ENCODE measurements around the gene RAVER1. TPM values are rescaled to one million over a fixed set of nuclear protein-coding genes. Genes with fewer than 3 reads are reported as not detected.

The RAVER1 gene
- total and polyA plus RNA-seq, 2 donors (not counting 3 experiments of a cell fraction or from before 2014, with no cell fraction given), result 5.2 to 47.6 TPM

- POLR2A ChIA-PET, result no interaction called here
- H3K9me1 ChIP-seq (replicated peaks; ENCODE audit: control insufficient read depth, extremely low read depth, insufficient read depth, low read length), result no peaks in the 10 kb centered on the region
- H3K4me3 ChIP-seq (replicated peaks in 1 of 3; ENCODE audit: insufficient read depth in 1 of 3, low read depth in 1 of 3, low read length in 3 of 3), result no peak overlapping the region
- intact Hi-C loops (cut with micrococcal nuclease) (no loop called here), dilution Hi-C loops (cut with MboI; ENCODE audit: extremely low pct_ligation_motif_present, low sequenced_read_pairs) (no loop called here)
- no peak overlapping the region for H3K4me2 ChIP-seq (ENCODE audit: insufficient read depth, low read length)
- no peak for TF ChIP-seq GATA2 (IDR thresholded peaks at IDR 0.05; ENCODE audit: insufficient read depth, insufficient read length, low read depth, low read length)
- TF ChIP-seq, protein P1, sequence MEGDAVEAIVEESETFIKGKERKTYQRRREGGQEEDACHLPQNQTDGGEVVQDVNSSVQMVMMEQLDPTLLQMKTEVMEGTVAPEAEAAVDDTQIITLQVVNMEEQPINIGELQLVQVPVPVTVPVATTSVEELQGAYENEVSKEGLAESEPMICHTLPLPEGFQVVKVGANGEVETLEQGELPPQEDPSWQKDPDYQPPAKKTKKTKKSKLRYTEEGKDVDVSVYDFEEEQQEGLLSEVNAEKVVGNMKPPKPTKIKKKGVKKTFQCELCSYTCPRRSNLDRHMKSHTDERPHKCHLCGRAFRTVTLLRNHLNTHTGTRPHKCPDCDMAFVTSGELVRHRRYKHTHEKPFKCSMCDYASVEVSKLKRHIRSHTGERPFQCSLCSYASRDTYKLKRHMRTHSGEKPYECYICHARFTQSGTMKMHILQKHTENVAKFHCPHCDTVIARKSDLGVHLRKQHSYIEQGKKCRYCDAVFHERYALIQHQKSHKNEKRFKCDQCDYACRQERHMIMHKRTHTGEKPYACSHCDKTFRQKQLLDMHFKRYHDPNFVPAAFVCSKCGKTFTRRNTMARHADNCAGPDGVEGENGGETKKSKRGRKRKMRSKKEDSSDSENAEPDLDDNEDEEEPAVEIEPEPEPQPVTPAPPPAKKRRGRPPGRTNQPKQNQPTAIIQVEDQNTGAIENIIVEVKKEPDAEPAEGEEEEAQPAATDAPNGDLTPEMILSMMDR (IDR thresholded peaks at IDR 0.05; ENCODE audit: extremely low read depth in 1 of 2, insufficient read depth in 1 of 2, low read depth in 1 of 2, low read length in 2 of 2), result no peak
- TF ChIP-seq POLR2AphosphoS5 (IDR thresholded peaks at IDR 0.05; ENCODE audit: insufficient read depth, low read depth, low read length), result no peak
- no peak for TF ChIP-seq MYC (IDR thresholded peaks at IDR 0.05; ENCODE audit: low read depth, low read length)
- no peak for TF ChIP-seq EZH2 (IDR thresholded peaks at IDR 0.05; ENCODE audit: borderline replicate concordance, low read depth, low read length, severe bottlenecking)
- no peak for TF ChIP-seq MAX (IDR thresholded peaks at IDR 0.05; ENCODE audit: insufficient read depth, insufficient read length)
- TF ChIP-seq POLR2A (IDR thresholded peaks at IDR 0.05; ENCODE audit: low read depth, low read length), result no peak
- TF ChIP-seq JUN (IDR thresholded peaks at IDR 0.05; ENCODE audit: borderline replicate concordance, insufficient read depth, insufficient read length, low read depth), result no peak
- no peak for TF ChIP-seq FOS (IDR thresholded peaks at IDR 0.05; ENCODE audit: borderline replicate concordance, insufficient read depth, low read length)
- H2AFZ ChIP-seq (ENCODE audit: low read depth, low read length), result no peak overlapping the region
- no peak for DNase-seq (ENCODE audit: low read depth, low spot score)
- H3K9me3 ChIP-seq (replicated peaks; ENCODE audit: control insufficient read depth, insufficient read depth, low read length), result no peaks in the 10 kb centered on the region
- no peaks in the 10 kb centered on the region for H3K27me3 ChIP-seq (ENCODE audit: control insufficient read depth in 2 of 2, insufficient read depth in 2 of 2, low read length in 2 of 2)
- H3K4me1 ChIP-seq (ENCODE audit: control insufficient read depth, extremely low read depth, insufficient read depth, low read length), result no peaks in the 10 kb centered on the region
- H3K9ac ChIP-seq (replicated peaks; ENCODE audit: extremely low read depth, insufficient read depth, low read length), result no peak overlapping the region
- CTCF ChIA-PET, result interaction anchor here (2.6 kb wide), 1 partner anchor 93 kb away, joined by 6 read pairs; no protein-coding TSS in a partner anchor
- H3K27ac ChIP-seq (ENCODE audit: insufficient read depth, low read depth, low read length), result no peak overlapping the region
- no peaks in the 10 kb centered on the region for H3K79me2 ChIP-seq (ENCODE audit: control insufficient read depth, insufficient read depth, low read length)
- no peaks in the 10 kb centered on the region for H4K20me1 ChIP-seq (replicated peaks; ENCODE audit: control insufficient read depth, extremely low read depth, insufficient read depth, low read length)
- H3K36me3 ChIP-seq (ENCODE audit: control insufficient read depth in 2 of 2, extremely low read depth in 1 of 2, insufficient read depth in 2 of 2, low read length in 2 of 2), result peaks cover 8 to 51% of the 10 kb centered on the region in 2 experiments
- no TSS peak for BruUV-seq (replicated peaks)
- no peak for FAIRE-seq
Measured at GRCh38 chr19:10362259-10362658, 28.9 kb upstream of the RAVER1 start.

Measured in endothelial cell of umbilical vein (primary cell).